HG02588 (cell line): ENCODE data around the gene FOS.
"Not testable (repeated sequence)": the region's sequence is repeated elsewhere in the genome, so short reads cannot be mapped to it uniquely, and the experiment has no call there.

Experiments used
- ATAC-seq: cut with Tn5 transposase; IDR thresholded peaks from one replicate; pipeline ENCODE4 v1.9.1; 2021; ENCODE audit warnings: mild to moderate bottlenecking, moderate library complexity; ENCODE audit not compliant: unreplicated experiment

Gene FOS

DNA sequence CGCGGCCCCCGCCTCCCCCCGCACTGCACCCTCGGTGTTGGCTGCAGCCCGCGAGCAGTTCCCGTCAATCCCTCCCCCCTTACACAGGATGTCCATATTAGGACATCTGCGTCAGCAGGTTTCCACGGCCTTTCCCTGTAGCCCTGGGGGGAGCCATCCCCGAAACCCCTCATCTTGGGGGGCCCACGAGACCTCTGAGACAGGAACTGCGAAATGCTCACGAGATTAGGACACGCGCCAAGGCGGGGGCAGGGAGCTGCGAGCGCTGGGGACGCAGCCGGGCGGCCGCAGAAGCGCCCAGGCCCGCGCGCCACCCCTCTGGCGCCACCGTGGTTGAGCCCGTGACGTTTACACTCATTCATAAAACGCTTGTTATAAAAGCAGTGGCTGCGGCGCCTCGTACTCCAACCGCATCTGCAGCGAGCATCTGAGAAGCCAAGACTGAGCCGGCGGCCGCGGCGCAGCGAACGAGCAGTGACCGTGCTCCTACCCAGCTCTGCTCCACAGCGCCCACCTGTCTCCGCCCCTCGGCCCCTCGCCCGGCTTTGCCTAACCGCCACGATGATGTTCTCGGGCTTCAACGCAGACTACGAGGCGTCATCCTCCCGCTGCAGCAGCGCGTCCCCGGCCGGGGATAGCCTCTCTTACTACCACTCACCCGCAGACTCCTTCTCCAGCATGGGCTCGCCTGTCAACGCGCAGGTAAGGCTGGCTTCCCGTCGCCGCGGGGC lies at the start of gene FOS:
FOS (plus strand) TSS at position 407 of the 731 bp plus-strand sequence; CDS start at position 562, 155 bp downstream.
- ATAC-seq = peak; percentile 71

DNA sequence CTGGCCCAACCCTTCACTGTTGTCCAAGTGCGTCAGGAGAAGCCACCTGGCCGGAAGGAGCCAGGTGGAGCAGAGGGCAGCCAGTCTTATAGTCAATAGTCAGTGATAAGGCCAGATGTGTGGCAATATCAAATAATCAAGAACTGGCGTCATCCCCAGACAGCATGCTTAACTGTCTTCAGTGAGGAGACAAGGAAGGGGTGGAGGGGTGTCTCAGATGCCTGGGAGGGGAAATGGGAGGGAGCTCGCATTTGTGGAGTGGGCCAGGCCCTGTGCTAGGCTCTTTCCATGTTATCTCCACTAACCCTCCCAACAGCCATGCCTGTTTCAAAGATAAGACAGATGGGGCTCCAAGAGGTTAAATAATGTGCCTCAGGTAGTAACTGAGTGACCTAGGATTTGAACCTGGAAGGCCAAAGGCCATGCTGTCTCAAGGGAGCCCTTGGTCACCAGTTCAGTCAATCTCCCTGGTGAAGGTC lies 48.9 kb upstream of the FOS start:
- no peak for ATAC-seq

DNA sequence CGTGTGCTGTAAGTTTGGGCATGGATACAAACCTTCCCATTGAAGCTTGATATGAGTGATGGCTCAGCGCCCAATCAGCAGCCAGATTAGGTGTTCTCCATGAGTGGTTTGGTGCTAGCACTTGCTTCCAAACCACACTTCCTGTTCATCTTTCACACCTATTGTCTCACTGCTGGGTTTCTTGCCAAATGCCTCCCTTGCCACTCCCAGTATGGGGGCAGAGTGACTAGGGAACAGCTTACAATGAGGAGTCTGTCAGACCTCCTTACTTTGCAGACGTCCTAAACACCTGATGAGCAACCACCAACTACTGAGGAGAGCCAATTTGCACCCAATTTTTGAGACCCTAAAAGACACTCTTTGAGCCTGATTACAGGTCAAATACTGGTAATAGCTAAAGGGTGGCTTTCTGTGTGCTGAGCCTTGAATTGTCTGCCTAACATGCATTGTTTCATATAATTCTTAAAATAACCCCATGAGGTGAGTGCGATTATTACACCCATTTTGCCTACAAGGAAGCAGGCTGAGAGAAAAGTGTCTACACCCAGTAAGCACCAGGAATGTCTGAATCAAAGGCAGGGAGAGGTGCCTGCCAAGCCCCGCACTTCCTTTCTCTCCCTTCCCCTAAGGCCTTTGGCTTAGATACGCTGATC lies 48.4 kb upstream of the FOS start:
- ATAC-seq = peak; percentile 55

DNA sequence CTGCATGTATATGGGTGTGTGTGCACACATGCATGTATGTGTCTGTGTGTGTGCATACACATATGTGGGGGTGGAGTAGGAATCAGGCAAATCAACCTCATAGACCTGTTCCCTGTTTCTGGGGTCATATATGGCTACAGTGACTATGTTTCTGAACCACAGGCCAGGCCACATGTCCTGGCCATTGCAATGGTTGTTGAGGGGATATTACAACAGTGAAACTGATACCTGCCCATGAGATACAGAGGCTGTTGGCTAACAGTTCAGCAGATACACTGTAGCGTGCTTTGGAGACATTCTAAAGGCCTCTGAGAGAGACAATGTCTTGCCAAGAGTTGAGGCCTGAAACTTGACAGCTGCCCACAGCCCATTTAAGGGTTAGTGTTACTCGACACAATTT lies 47.3 kb upstream of the FOS start:
- ATAC-seq = no peak

DNA sequence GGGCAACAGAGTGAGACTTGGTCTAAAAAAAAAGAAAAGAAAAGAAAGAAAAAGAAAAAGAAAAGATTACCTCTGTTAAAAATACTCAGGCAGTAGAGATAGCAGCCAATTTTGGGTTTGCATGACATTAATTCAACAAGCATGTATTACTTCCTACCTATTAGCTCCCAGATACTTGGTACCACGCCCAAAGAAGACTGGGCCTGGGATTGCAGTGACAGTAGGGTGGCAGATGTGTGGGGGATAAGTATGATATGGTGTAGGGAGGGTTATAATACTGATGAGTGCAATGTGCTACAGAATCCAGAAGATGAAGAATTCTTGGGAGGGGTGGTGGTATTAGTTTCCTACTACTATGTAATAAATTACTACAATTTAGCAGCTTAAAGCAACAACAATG lies 46.4 kb upstream of the FOS start:
- no peak for ATAC-seq

DNA sequence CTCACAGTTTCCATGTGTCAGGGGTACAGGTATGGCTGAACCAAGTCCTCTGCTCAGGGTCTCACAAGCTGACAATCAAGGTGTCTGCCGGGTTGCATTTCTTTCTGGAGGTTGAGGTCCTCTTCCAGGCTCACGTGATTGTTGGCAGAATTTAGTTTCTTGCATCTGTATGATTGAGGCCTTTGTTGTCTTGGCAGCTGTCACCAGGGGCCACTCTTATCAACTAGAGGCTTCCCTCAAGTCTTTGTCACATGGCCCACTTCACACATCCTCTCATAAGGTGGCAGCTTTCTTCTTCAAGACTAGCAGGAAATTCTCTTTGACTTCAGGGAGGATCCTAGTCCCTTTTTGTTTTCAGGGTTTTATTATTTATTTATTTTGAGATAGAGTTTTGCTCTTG lies 46.0 kb upstream of the FOS start:
- ATAC-seq = no peak

DNA sequence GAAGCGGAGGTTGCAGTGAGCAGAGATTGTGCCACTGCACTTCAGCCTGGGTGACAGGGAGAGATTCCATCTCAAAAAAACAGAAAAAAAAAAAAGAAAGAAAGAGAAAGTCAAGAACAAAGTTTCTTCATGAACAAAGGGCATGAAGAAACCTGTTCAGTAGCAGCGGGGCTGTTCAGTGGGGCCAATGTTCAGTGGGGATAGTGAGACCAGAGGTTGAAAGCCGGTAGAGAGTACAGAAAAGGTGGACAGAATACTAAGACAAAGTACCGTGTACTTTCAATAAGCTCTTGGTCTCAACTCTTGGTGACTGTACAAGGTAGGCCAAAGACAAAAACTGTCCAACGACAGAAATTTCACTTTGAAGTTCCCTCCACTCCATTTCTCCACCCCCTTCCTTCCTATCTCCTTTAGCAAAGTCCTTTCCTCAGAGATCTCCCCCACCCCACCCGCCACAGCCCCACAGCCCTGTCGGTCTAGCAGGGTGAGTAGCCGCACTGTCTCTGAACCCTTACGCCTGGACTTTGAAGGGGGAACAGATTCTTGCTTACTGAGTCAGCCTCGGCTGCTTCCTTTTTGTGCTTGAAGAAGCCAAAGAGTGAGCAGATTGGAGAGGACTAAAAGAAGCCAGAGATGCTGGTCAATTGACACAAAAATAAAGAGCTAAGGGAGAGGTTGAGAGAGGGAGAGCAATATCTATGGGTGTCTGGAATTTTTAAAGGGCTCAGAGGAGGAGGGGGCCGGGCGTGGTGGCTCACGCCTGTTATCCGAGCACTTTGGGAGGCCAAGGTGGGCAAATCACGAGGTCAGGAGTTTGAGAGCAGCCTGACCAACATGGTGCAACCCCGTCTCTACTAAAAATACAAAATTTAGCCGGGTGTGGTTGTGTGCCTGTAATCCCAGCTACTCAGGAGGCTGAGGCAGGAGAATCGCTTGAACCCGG lies 44.2 kb upstream of the FOS start:
- ATAC-seq = no peak

DNA sequence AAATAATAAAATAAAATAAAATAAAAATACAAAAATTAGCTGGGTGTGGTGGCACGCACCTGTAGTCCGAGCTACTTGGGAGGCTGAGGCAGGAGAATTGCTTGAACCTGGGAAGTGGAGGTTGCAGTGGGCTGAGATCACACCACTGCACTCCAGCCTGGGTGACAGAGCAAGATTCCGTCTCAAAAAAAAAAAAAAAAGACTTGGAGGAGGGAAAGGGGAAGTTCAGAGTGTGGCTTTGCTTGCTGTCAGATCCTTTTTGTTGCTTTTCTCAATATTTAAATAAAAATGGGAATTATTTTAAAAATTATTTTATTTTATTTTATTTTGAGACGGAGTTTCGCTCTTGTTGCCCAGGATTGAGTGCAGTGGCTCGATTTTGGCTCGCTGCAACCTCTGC lies 43.4 kb upstream of the FOS start:
- ATAC-seq = not testable (repeated sequence)

DNA sequence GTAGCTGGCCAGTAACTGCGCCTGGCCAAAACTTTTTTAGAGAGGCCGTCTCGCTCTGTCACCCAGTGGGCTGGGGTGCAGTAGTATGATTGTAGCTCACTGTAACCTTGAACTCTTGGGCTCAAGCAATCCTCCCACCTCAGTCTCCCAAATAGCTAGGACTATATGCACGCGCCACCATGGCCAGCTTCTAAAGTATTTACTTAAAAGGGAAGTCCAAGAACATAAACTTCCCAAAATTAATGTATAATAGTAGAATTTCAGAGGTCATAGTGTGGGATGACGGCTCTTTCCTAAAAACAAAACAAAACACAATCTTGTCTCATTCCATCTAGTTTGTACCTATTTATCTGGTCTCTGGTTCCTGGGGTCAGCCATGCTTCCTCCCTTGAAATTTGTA lies 42.2 kb upstream of the FOS start:
- ATAC-seq = no peak

DNA sequence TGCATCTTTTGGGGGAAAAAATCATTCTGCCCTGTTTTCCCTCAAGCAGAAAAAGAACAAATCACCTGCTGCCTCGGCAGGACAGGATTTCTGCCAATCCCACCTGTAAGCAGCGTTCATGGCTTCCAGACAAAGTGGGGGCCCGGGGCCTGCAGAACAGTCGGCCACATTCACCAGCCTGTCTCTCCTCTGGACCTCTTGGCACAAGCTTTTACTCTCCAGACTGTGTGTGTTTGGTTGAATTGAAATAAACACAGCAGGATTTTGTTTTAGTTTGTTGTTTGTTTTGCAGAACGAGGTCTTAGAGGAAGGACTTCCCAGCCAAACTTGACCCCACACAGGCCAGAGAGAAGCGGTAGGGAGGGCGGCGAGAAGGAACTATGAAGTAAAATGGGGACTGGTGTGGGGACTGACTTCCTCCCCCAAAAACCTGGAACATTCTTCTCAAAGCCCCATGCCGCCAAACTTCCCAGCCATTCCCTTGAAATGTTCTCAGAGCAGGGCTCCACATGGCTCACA lies 41.7 kb upstream of the FOS start:
- ATAC-seq = no peak

DNA sequence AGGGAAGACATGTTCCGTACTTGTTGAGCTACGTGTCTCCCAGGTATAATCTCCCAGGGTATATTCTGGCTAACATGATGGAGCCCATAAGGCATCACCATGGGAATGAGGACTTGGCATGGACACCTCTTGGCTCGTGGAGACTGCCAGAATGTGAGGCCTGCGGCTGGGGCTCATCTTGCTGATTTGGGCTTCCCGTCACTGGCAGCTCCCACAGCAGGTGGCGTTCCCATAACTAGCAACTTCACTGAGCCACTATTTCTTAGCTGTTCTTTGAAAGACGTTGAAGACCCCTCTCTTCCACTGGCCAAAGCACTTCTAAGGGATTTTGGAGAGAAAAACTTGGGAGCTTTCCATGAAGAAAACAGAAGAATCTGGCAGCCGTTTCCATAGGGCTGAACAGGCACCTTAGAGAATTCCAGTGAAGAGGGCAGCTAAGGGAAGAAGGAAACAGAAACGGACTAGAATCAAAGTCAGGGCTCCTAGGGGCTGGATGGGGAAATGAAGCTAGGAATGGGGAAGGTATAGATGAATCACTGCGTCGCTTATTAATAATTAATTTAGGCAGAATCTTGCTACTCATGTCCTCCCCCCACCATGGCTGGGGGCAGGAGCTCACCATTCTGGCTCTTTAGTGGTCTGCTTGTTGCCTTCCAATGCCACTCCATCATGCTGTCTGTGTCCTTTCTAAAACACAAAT lies 39.7 kb upstream of the FOS start:
- no peak for ATAC-seq

DNA sequence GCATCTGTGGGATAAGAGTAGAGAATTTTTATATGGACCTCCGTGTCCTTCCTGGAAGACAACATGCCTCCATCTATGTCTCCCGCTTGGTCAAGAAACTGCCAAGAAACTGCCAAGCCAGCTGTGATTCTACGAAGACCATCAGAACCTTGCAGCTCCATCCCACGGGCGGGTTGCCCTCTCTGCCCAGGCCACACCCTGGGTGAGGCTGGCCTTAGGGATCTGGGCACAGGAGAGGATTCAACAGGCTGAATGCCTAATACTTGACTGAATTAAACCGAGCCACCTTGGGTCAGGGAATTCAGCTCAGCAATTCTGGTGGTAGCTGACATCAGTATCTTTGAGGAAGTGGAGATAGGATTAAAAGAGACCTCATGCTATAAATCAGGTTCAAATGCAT lies 37.8 kb upstream of the FOS start:
- ATAC-seq = no peak

DNA sequence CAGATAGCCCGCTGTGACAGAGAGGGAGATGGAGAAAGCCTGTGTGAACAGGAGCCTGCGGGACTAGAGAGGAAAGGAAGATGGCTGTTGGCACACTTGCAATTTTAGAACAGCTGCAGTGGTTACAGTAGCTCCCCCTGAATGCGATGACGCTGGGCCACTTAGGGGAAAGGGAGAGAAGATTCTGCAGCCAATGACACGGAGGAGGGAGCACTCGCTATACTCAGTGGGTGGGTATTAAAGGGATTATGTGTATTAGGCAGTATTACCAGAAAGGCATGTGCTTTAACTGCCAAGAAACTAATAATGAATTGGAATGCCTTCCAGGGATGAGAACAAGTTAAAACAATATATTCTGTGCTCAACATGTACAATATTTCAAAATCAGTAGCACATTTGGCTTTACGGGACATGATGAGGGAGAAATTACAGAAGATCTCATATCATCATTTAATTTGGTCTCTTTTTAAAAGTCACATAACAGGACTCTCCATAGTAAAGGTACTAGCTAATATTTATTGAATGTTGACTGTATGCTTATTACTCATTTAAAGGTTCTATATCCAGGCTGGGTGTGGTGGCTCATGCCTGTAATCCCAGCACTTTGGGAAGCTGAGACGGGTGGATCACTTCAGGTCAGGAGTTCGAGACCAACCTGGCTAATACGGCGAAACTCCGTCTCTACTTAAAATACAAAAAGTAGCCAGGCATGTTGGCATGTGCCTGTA lies 35.9 kb upstream of the FOS start:
- ATAC-seq = no peak

DNA sequence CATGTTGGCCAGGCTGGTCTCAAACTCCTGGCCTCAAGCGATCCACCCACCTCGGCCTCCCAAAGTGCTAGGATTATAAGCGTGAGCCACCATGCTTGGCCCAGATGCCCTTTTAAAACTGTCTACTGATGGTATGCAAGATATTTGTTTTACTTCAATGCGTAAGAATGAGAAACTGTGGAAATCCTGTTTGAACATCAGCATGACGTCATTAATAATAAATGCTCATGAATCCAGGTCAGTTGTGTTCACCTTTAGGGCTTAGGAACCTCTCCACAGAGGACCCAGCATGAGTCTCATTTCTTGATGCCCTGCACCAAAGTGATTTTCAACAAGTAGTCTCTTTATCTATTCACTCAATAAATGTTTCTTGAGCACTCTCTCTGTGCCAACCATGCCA lies 34.5 kb upstream of the FOS start:
- no peak for ATAC-seq

DNA sequence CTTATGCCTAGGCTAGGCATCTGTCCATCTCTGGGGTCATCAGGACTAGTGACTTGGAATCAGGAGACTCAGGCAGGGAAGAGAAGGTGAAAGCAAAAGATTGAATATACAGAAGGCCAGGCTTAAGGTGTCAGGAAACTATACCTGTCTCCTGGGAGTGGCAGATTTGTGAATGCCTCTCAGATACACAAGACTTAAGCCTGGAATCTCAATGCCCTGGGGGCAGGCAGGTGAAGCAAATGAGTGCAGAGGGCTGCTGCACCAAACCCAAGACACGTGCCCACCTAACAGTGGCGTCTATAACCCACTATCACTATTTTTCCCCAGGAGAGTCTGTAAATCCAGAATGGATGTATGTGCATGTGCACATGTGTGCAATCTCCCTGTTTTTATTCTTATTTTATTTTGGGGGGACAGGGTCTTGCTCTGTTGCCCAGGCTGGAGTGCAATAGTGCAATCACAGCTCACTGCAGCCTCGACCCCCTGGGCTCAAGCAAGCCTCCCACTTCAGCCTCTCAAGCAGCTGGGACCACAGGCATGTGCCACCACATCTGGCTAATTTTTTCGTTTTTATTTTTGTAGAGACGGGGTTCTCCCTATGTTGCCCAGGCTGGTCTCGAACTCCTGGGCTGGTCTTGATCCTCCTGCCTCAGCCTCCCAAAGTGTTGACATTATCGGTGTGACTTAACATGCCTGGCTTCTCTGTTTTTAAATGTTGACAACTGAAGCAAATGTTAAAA lies 31.9 kb upstream of the FOS start:
- no peak for ATAC-seq

DNA sequence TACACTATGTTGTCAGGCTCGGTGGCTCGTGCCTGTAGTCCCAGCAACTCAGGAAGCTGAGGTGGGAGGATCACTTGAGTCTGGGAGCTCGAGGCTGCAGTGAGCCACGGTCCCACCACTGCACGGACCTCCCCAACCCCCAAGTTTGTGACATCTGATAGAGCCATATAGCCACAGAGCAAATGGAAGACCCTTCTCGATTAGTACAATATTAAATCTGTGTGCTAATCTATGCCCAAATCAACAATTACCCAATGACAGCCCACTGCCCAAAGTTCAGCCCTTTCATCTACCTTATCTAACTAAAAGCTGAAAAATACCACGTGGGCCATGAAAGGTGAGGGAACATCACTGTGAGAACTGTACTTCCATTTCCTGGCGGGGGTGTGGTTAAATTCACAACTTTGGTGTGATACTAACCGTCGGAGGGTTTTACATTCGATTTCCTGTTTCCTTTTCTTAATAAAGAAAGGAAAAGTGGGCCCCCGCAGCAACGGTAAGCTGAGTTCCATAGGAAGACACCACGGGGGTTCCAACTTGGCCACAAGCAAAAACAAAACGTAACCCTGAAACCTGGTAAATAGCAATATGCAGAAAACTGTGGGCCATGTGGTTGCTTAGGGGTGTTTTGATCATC lies 31.2 kb upstream of the FOS start:
- no peak for ATAC-seq

DNA sequence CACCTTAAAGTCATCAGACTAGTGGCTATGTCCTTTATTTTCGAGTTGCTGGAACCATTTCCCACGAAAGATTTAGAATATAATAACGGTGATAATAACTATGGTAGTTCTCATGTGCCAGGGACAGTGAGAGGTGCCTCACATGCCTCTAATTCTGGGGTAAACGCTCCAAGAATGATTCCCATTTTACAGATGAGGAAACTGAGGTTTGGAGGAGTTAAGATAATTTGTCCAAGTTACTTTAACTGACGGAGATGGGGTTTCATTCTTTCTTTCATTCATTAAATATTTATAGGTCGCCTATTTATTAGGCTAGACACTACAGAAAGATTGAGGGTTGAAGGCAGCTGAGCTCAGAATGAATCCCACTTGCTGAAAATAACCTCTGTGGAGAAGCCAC lies 30.7 kb upstream of the FOS start:
- ATAC-seq = no peak

DNA sequence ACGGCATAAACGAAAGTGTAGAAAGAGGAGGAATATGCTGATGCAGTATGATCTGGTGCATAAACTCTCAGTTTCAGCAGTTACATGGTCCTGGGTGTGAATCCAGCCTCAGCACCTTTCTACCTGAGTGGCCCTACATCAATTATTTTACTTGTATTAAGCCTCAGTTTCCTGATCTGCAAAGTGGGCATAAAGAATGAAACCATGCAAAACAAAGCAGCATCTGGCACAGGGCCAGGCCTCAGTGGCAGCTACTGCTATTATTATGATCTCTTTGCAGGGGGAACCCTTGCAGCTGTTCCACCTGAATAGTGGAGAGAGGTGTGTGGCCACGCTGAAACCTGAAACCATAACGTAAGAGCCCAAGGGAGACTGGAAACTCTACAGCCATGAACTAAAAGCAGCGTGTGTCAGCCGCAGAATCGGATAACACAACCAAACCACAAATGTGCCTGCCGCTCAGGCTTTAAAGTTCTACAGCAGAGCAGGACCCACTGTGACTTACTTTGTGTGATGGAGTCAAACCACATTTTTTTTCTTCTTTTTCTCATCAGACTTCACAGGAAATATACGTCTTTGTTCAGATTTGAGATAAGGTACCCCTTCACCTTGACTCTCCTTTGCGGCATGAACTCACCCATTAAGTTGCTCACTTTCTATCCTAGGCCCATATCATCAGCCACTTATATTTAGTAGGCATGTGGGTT lies 29.2 kb upstream of the FOS start:
- ATAC-seq = peak; percentile 80
